Lower leg skin (tissue), 4 donors: ENCODE data around the gene HEMK1. TPM values are rescaled to one million over a fixed set of nuclear protein-coding genes. Genes with fewer than 3 reads are reported as not detected.

ENCODE experiments used
- DNase-seq, 2 donors: peaks; one replicate each; pipeline ENCODE4 v3.0.0-alpha.2; 2019; ENCODE audit warnings: low spot score in 2 of 2
- H3K4me3 ChIP-seq: fragments of 200-600 bp; sonication (generic); 2 replicates; pipeline ENCODE4 v1.5.1; 2017; ENCODE audit warnings: mild to moderate bottlenecking, low read depth; ENCODE audit not compliant: poor library complexity, severe bottlenecking
- POLR2A ChIP-seq, 2 donors: fragments of 450-650 bp; IDR thresholded peaks; one replicate each; pipeline ENCODE4 v1.6.1; 2016 to 2017; ENCODE audit warnings: antibody characterized with exemption in 2 of 2, mild to moderate bottlenecking in 1 of 2, moderate library complexity in 1 of 2
- WGBS, 2 donors: methylation state at CpG; one replicate each; pipeline ENCODE4 v1.1.5; 2018; 5-methylcytosine and 5-hydroxymethylcytosine counted together
- intact Hi-C: fragments of 100-400 bp; cut with DNase I; formaldehyde crosslinking; loops from one replicate; pipeline ENCODE4 v1.15.0; 2023; ENCODE audit warnings: low total_unique reads
- total RNA-seq, 4 donors: library from RNA; depleted of rRNA; stranded (reverse); fragments of >200 nt; gene quantifications; one replicate each; pipeline ENCODE4 v1.1.0, GENCODE V29; 2016
- TF ChIP-seq, protein P1 (sequence below), 3 donors: fragments of 450-650 bp; IDR thresholded peaks; one replicate each; pipeline ENCODE4 v1.5.1; 2016; ENCODE audit warnings: antibody characterized with exemption in 3 of 3, mild to moderate bottlenecking in 3 of 3, moderate library complexity in 2 of 3

HEMK1 gene
- total RNA-seq, 4 donors from 2014 or later, result 2.9 to 8.1 (median 4.8) TPM

DNA sequence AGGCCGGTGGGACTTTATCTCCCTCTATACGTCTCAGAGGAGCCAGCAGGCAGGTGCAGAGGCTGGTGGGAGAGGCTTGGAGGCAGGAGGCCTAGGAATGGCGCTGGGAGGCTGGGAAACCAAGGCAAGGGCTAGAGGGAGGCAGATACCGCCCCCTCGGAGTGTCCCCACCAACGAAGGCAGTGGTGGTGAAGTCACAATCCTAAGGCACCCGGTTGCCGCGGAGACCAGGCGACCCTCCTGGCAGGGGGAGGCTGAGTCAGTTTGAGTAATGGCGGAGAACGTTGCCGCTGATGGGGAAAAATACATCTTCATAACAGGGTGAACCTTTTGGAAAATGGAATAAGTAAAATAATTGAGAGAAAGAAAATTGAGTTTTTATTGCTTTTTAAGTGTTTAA lies 36.0 kb upstream of the HEMK1 start:
- TF ChIP-seq POLR2A (IDR thresholded peaks at IDR 0.05), result no peak
- TF ChIP-seq, protein P1, sequence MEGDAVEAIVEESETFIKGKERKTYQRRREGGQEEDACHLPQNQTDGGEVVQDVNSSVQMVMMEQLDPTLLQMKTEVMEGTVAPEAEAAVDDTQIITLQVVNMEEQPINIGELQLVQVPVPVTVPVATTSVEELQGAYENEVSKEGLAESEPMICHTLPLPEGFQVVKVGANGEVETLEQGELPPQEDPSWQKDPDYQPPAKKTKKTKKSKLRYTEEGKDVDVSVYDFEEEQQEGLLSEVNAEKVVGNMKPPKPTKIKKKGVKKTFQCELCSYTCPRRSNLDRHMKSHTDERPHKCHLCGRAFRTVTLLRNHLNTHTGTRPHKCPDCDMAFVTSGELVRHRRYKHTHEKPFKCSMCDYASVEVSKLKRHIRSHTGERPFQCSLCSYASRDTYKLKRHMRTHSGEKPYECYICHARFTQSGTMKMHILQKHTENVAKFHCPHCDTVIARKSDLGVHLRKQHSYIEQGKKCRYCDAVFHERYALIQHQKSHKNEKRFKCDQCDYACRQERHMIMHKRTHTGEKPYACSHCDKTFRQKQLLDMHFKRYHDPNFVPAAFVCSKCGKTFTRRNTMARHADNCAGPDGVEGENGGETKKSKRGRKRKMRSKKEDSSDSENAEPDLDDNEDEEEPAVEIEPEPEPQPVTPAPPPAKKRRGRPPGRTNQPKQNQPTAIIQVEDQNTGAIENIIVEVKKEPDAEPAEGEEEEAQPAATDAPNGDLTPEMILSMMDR (IDR thresholded peaks at IDR 0.05), result no peak
- no peak overlapping the region for H3K4me3 ChIP-seq
- WGBS, 2 donors, result 83 to 85% methylated on average over 13 of the region's 13 CpGs
- no peak for DNase-seq
- intact Hi-C loops, result no loop called here

DNA sequence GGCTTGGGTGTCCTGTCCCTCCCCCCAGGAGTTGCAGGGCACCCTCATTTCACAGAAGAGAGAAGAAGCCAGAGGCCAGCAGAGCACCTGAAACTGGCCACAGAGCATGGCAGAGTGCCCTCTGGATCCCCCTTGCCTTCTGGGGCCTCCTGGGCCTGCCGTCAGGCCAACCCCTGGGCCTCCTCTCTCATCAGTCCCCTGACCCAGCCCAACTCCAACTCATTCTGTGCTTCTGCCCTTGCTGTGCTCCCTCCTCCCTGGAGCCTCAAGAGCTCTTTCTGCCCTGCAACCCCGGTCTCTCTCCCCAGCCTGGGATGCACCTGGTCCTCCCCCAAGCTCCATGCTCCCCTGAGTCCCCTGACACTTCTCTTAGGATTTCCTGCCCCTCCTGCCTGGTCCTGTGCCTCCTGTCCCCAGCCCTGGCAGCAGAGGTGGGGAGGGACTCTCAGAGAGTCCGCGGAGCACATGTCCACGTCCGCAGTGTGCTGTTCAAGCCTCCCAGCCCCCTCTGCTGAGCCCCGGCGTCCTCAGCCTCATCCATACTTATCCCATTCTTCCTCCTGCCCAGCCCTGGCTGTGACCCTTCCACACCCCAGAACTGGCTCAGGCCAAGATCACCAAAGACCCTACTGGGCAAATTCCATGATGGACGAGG lies 35.4 kb upstream of the HEMK1 start:
- 80 to 86% methylated on average over 9 of the region's 9 CpGs for WGBS, 2 donors
- no peak for DNase-seq
- intact Hi-C loops, result no loop called here
- no peak for TF ChIP-seq POLR2A (IDR thresholded peaks at IDR 0.05)
- TF ChIP-seq, protein P1 (IDR thresholded peaks at IDR 0.05), result no peak
- no peak overlapping the region for H3K4me3 ChIP-seq

DNA sequence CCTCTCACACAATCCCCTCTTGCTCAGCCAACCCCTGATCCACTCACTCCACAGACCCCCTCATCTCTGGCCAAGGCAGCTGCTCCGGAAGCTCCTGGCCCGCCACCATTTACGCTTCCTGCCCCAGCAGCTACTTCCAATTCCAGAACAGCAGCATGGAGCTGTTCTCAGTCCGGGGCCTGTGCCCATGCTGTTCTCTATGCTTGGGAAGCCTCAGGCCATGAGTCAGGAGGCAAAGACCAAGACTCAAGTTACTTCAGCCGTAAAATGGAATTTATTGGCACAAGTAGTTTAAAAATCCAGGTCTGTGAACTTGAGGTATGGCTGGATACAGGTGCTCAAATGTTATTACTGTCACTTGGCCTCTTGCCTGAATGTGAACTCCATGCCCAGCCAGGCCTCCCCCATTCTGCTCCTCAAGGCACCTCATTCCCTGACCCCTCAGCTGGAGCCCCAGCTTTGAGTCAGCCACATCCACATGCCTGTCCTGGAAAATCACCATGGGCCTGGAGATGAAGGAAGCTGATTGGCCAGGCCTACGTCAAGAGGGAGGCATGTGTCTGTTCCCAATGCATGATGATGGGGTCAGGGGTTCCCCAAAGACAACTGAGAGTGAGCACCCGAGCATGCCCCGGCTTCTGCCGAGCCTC lies 34.5 kb upstream of the HEMK1 start:
- no peak overlapping the region for H3K4me3 ChIP-seq
- no peak for DNase-seq
- intact Hi-C loops, result no loop called here
- no peak for TF ChIP-seq POLR2A (IDR thresholded peaks at IDR 0.05)
- TF ChIP-seq, protein P1 (IDR thresholded peaks at IDR 0.05), result no peak
- WGBS, 2 donors, result 68 to 70% methylated on average over 9 of the region's 9 CpGs

DNA sequence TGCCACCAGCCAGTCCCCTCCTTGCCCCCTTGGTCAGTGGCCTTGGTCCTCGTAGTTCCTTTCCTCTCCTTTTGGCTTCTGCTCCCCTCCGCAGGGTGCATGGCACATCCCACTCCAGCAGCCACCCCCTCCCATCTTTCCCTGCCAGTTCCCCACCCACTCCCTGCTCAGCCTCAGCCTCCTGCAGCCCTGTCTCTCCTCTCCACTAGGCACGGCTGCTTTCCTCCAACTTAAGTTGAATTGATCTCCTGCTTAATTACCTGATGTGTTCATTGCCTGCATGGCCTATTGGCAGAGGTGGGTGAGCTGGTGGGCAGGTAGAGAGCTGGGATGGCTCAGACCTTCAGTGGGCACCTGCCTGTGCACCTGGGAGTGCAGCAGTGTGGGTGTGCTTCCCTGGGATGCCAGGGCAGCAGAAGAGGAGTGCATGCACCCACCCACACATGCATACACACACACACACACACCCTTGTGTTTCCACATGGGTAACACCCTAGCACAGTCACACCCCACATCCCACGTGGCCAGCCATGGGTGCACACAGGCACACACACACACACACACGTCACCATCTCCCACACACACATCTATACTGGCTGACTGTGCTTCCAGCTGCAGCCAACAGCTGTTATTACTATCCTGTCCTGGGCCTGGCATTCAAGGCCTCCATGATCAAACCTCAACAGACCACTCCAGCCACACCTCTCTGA lies 32.7 kb upstream of the HEMK1 start:
- TF ChIP-seq, protein P1 (IDR thresholded peaks at IDR 0.05), result no peak
- no peak for TF ChIP-seq POLR2A (IDR thresholded peaks at IDR 0.05)
- WGBS, 2 donors, result 53 to 75% methylated on average over 5 of the region's 5 CpGs
- no peak for DNase-seq
- intact Hi-C loops, result no loop called here
- H3K4me3 ChIP-seq, result no peak overlapping the region

DNA sequence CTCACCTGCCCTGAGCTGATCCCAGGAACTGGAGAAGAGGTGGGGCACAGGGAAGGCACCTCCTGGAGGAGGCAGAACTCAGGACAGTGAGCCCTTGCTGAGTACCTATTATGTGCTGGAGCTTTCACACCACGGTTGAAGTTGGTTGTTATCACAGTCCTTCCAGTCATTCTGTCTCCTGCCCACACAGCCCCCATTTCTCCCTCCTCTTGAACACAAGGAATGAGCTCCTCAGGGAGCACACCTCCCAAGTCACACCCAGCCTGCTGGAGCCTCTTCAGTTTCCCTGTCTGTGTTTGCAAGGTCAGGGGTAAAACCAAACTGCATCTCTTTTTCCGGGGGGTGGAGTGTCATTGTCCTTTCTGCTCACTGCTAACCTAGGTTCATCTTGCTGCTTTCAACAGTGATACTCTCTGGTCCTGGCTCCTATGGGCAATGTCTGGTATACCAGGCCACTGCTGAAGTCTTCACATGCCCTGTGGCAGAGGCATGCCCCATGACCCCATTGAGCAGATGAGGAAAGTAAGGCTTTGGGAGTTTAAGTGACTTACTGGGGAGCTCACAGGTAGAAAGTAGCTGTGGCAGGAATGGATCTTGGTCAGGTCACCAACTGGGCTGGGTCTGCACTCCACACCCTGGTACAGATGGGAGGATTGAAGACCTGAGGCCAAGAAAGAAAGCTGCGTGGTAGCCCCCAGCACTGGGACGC lies 31.7 kb upstream of the HEMK1 start:
- no peak for DNase-seq
- intact Hi-C loops, result no loop called here
- H3K4me3 ChIP-seq, result no peak overlapping the region
- 71 to 77% methylated on average over 4 of the region's 4 CpGs for WGBS, 2 donors
- TF ChIP-seq, protein P1 (IDR thresholded peaks at IDR 0.05), result no peak
- no peak for TF ChIP-seq POLR2A (IDR thresholded peaks at IDR 0.05)
